Measurements from ENCODE around the gene C16orf92.

- TF ChIP-seq CTCF (IDR thresholded peaks at IDR 0.05), result no peak
- no peak for TF ChIP-seq POLR2A (IDR thresholded peaks at IDR 0.05)
Measured at GRCh38 chr16:29988346-29989075, 34.5 kb upstream of the C16orf92 start.
